SK-N-SH treated with all-trans-retinoic acid at 6 μM for 48 hours (cell line): Measurements from ENCODE around the gene SNX5.

Experiments
- ARNTL ChIP-seq: fragments of 450-650 bp; formaldehyde crosslinking; IDR thresholded peaks from 2 replicates; pipeline ENCODE4 v1.5.0; 2020; ENCODE audit warnings: low read depth, mild to moderate bottlenecking, moderate library complexity, borderline replicate concordance
- PPARA ChIP-seq: fragments of 250-450 bp; sonication (Bioruptor Pico); IDR thresholded peaks from 2 replicates; pipeline ENCODE4 v1.5.0; 2020; ENCODE audit warnings: mild to moderate bottlenecking, borderline replicate concordance
- RARB ChIP-seq: fragments of 250-450 bp; sonication (Bioruptor Pico); IDR thresholded peaks from 2 replicates; pipeline ENCODE4 v1.8.0; 2021; ENCODE audit warnings: mild to moderate bottlenecking, moderate library complexity
- ZFP3 ChIP-seq: fragments of 250-450 bp; sonication (Bioruptor Pico); IDR thresholded peaks from 2 replicates; pipeline ENCODE4 v1.5.0; 2020; ENCODE audit warnings: mild to moderate bottlenecking, moderate library complexity
- ZFP30 ChIP-seq: fragments of 450-650 bp; formaldehyde crosslinking; IDR thresholded peaks from 2 replicates; pipeline ENCODE4 v1.5.0; 2022; ENCODE audit warnings: mild to moderate bottlenecking, moderate library complexity
- TF ChIP-seq, protein P1 (sequence below): fragments of 250-450 bp; sonication (Bioruptor Pico); IDR thresholded peaks from 2 replicates; pipeline ENCODE4 v1.8.0; 2020; ENCODE audit warnings: mild to moderate bottlenecking, moderate library complexity, borderline replicate concordance

DNA sequence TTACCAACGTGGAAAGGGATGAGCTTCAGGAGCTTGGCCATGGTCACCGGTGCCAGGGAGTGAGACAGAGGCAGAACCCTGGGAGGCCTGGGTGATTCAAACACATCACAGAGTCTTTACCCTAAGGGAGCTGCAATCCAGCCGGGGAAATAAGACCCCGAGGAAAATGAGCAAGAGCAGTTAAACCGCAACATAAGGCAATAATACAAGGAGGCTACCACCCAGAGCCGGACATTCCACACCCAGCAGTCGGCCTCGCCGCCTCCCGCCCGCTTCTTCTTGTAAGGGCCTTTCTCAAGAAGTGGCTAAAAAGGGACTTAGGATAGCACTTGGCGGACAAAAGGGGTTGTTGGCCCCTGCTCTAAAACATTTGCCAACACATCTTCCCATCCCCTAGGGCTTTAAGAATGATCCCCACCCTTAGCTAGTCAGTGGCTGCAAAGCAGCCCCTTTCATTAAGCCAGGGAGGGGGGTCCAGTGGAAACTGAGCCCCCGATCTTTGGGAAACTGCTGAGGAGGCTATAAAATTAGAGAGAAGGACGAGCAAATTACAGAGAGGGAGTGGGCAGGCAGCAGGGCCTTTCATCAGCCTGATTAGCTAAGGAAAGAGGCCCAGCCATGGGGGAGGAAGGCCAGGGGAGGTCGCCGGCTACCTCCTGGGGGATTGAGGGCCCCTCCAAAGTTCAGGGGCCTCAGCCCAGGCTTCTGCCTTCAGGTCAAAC lies 34.3 kb downstream of the SNX5 start:
- TF ChIP-seq, protein P1, sequence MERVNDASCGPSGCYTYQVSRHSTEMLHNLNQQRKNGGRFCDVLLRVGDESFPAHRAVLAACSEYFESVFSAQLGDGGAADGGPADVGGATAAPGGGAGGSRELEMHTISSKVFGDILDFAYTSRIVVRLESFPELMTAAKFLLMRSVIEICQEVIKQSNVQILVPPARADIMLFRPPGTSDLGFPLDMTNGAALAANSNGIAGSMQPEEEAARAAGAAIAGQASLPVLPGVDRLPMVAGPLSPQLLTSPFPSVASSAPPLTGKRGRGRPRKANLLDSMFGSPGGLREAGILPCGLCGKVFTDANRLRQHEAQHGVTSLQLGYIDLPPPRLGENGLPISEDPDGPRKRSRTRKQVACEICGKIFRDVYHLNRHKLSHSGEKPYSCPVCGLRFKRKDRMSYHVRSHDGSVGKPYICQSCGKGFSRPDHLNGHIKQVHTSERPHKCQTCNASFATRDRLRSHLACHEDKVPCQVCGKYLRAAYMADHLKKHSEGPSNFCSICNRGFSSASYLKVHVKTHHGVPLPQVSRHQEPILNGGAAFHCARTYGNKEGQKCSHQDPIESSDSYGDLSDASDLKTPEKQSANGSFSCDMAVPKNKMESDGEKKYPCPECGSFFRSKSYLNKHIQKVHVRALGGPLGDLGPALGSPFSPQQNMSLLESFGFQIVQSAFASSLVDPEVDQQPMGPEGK (CRISPR knock-in tag), result no peak
- TF ChIP-seq RARB (CRISPR knock-in tag) (no peak), ZFP30 (CRISPR knock-in tag) (no peak), ARNTL (CRISPR knock-in tag) (no peak), ZFP3 (CRISPR knock-in tag) (no peak), PPARA (CRISPR knock-in tag) (no peak)
